Stomach (tissue), 9 donors: ENCODE data around the gene P3H4. TPM values are rescaled to one million over a fixed set of nuclear protein-coding genes. Genes with fewer than 3 reads are reported as not detected.
"Not testable (repeated sequence)": the region's sequence is repeated elsewhere in the genome, so short reads cannot be mapped to it uniquely, and the experiment has no call there.

Source experiments
- DNase-seq, 2 donors: peaks; one replicate each; pipeline versions ENCODE4 v3.0.0 to v3.0.0-alpha.2; 2013 to 2019
- H3K27ac ChIP-seq, 5 donors: fragments of 200-600 bp in 4 of 5; sonication (generic) in 4 of 5; one replicate each; pipeline ENCODE4 v1.5.1; 2013 to 2019; ENCODE audit warnings: mild to moderate bottlenecking in 1 of 5, moderate library complexity in 1 of 5
- H3K27me3 ChIP-seq, 3 donors: fragments of 200-600 bp; sonication (generic); one replicate each; pipeline ENCODE4 v1.5.1; 2017 to 2019; ENCODE audit warnings: mixed run types in 1 of 3
- H3K36me3 ChIP-seq, 4 donors: fragments of 200-600 bp; sonication (generic); 1 replicate in 3 of 4; 2 replicates in 1 of 4; pipeline ENCODE4 v1.5.1; 2016 to 2019
- H3K4me1 ChIP-seq, 4 donors: fragments of 200-600 bp; sonication (generic); one replicate each; pipeline ENCODE4 v1.5.1; 2016 to 2019
- H3K4me3 ChIP-seq, 4 donors: fragments of 200-600 bp; sonication (generic) in 3 of 4; one replicate each; pipeline ENCODE4 v1.5.1; 2016 to 2019; ENCODE audit warnings: mild to moderate bottlenecking in 1 of 4
- H3K9me3 ChIP-seq, 4 donors: fragments of 200-600 bp; sonication (generic); one replicate each; pipeline ENCODE4 v1.5.1; 2016 to 2019
- EP300 ChIP-seq: sonication (generic); formaldehyde crosslinking; IDR thresholded peaks from one replicate; pipeline ENCODE4 v1.6.1; 2017; ENCODE audit warnings: antibody characterized with exemption
- POLR2A ChIP-seq, 4 donors: fragments of 450-650 bp; IDR thresholded peaks; one replicate each; pipeline ENCODE4 v1.6.1; 2016; ENCODE audit warnings: antibody characterized with exemption in 4 of 4, control low read depth in 2 of 4, mild to moderate bottlenecking in 1 of 4, moderate library complexity in 1 of 4
- POLR2AphosphoS5 ChIP-seq, 3 donors: sonication (generic); formaldehyde crosslinking; IDR thresholded peaks; one replicate each; pipeline ENCODE4 v1.6.1; 2016; ENCODE audit warnings: antibody characterized with exemption in 3 of 3
- WGBS, 5 donors: extraction: QIAGEN DNeasy Blood & Tissue Kit in 3 of 5; methylation state at CpG; one replicate each; pipeline versions ENCODE4 v1.1.5 to v1.1.7; 2013 to 2018; 5-methylcytosine and 5-hydroxymethylcytosine counted together
- intact Hi-C: fragments of 100-400 bp; cut with DNase I; formaldehyde crosslinking; loops from one replicate; pipeline ENCODE4 v1.15.1; 2023; ENCODE audit warnings: low total_unique reads
- polyA plus RNA-seq, 3 donors: library from polyadenylated mRNA; stranded (reverse); fragments of 200-250 nt; gene quantifications; one replicate each; pipeline ENCODE4 v1.2.3, GENCODE V29; 2013
- total RNA-seq, 5 donors: library from RNA; depleted of rRNA; stranded (reverse); fragments of >200 nt; gene quantifications; one replicate each; pipeline versions ENCODE4 v1.1.0 to v1.2.3, GENCODE V29; 2014 to 2016
- TF ChIP-seq, protein P1 (sequence below), 7 experiments: fragments of 450-650 bp in 4 of 7; fragments of 200-600 bp in 3 of 7; sonication (generic) in 3 of 7; IDR thresholded peaks; one replicate each; pipeline ENCODE4 v1.5.1; 2016 to 2019; ENCODE audit warnings: antibody characterized with exemption in 7 of 7, control low read depth in 2 of 7, mild to moderate bottlenecking in 1 of 7
- donor health status: healthy with polysubstance abuse.
- donor health status: Bipolar disorder and iron deficiency.
- donor health status: healthy.

The P3H4 gene
- total and polyA plus RNA-seq, 8 donors, result 4.0 to 64.6 (median 7.6) TPM

DNA sequence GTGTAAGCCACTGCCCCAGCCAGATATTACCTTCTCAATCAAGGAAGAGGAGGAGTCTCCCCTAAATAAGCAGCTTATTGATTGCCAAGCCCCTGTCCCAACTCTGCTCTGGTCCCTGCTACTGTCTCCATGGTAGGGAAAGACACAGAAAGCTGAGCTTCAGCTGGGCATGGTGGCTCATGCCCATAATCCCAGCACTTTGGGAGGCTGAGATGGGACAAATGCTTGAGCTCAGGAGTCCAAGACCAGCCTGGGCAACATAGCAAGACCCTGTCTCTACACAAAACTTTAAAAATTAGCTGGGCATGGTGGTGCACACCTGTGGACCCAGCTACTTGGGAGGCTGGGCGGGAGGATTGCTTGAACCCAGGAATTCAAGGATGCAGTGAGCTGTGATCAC, 31.8 kb downstream of the P3H4 start:
- TF ChIP-seq, protein P1, sequence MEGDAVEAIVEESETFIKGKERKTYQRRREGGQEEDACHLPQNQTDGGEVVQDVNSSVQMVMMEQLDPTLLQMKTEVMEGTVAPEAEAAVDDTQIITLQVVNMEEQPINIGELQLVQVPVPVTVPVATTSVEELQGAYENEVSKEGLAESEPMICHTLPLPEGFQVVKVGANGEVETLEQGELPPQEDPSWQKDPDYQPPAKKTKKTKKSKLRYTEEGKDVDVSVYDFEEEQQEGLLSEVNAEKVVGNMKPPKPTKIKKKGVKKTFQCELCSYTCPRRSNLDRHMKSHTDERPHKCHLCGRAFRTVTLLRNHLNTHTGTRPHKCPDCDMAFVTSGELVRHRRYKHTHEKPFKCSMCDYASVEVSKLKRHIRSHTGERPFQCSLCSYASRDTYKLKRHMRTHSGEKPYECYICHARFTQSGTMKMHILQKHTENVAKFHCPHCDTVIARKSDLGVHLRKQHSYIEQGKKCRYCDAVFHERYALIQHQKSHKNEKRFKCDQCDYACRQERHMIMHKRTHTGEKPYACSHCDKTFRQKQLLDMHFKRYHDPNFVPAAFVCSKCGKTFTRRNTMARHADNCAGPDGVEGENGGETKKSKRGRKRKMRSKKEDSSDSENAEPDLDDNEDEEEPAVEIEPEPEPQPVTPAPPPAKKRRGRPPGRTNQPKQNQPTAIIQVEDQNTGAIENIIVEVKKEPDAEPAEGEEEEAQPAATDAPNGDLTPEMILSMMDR (IDR thresholded peaks at IDR 0.05), result no peak
- TF ChIP-seq EP300 (no peak), POLR2A (IDR thresholded peaks at IDR 0.05) (no peak)
- peaks cover 74 to 98% (median 90%) of the 10 kb centered on the region in 4 donors for H3K4me1 ChIP-seq
- 83 to 100% (median 90%) methylated on average over 1 of the region's 1 CpG for WGBS, 5 donors
- no peak overlapping the region for H3K4me3 ChIP-seq
- intact Hi-C loops, result no loop called here
- peaks cover 0 to 11% (median 0%) of the 10 kb centered on the region in 3 donors for H3K27me3 ChIP-seq
- H3K36me3 ChIP-seq, result peaks cover 0 to 8% (median 5%) of the 10 kb centered on the region in 4 donors
- no peaks in the 10 kb centered on the region for H3K9me3 ChIP-seq
- no peak for DNase-seq
- H3K27ac ChIP-seq, result peak overlapping the region in 3 of 5 donors; percentile 86 to 94 (median 88)

DNA sequence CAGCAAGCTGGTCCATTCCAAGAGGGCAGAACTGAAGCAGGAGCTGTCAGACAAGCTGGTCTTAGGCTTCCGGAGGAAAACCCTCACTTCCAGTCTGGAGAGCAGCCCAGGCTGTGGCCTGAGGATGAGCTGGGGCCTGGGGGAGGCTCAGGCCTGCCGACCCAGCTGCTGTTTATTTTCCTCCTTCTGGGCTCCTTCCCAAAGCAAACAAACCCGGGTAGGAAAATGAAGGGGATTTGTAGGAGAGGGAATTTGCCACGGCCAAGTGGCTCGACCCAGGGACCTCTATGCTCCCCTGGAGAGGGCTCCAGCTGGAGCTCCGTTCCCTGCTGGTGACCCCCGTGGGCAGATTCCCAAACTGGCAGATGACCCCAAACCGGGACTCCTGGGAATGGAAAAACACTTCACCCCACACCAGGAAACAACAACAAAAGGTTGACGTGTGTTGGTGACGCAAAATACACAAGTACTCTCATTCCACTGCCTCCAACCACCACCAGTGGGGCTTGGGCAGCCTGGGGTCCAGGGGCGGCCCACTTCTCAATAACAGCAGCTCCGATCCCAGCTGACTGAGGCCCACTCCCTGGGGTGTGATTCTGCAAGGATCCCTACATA, 34.1 kb downstream of the P3H4 start:
- intact Hi-C loops, result no loop called here
- H3K36me3 ChIP-seq, result peaks cover 0 to 8% (median 5%) of the 10 kb centered on the region in 4 donors

GRCh38 chr17:41777157-41777573, 34.6 kb downstream of the P3H4 start:
- no peaks in the 10 kb centered on the region for H3K27me3 ChIP-seq
- H3K4me1 ChIP-seq, result peaks cover 72 to 99% (median 90%) of the 10 kb centered on the region in 4 donors
- 16 to 35% (median 21%) methylated on average over 3 to 4 of the region's 4 CpGs for WGBS, 5 donors
- TF ChIP-seq, protein P1 (IDR thresholded peaks at IDR 0.05), result peak in 3 of 7 experiments; percentile 14 to 39 (median 15)
- TF ChIP-seq POLR2A (IDR thresholded peaks at IDR 0.05), result no peak
- TF ChIP-seq EP300, result no peak
- peak in 1 of 3 donors; percentile 12 for TF ChIP-seq POLR2AphosphoS5 (IDR thresholded peaks at IDR 0.05)
- H3K9me3 ChIP-seq, result no peaks in the 10 kb centered on the region
- DNase-seq, result peak; percentile 37 to 73
- intact Hi-C loops, result no loop called here
- no peak overlapping the region for H3K4me3 ChIP-seq
- H3K36me3 ChIP-seq, result peaks cover 0 to 8% (median 5%) of the 10 kb centered on the region in 4 donors
- peak overlapping the region; percentile 77 to 94 (median 86) for H3K27ac ChIP-seq

More for the DNA sequence above, 34.1 kb downstream of the P3H4 start:
- Histone ChIP-seq H3K9me3 (no peaks in the 10 kb centered on the region), H3K27ac (peak overlapping the region; percentile 77 to 94 (median 86)), H3K27me3 (no peaks in the 10 kb centered on the region), H3K4me3 (peak overlapping the region in 1 of 4 donors; percentile 1), H3K4me1 (peaks cover 72 to 99% (median 90%) of the 10 kb centered on the region in 4 donors)
- DNase-seq, result peak; percentile 78 to 92
- WGBS, 5 donors, result 8 to 19% (median 14%) methylated on average over 11 to 12 of the region's 12 CpGs
- TF ChIP-seq EP300 (no peak), POLR2AphosphoS5 (IDR thresholded peaks at IDR 0.05) (peak in 1 of 3 donors; percentile 53), POLR2A (IDR thresholded peaks at IDR 0.05) (no peak)
- TF ChIP-seq, protein P1 (IDR thresholded peaks at IDR 0.05), result no peak

DNA sequence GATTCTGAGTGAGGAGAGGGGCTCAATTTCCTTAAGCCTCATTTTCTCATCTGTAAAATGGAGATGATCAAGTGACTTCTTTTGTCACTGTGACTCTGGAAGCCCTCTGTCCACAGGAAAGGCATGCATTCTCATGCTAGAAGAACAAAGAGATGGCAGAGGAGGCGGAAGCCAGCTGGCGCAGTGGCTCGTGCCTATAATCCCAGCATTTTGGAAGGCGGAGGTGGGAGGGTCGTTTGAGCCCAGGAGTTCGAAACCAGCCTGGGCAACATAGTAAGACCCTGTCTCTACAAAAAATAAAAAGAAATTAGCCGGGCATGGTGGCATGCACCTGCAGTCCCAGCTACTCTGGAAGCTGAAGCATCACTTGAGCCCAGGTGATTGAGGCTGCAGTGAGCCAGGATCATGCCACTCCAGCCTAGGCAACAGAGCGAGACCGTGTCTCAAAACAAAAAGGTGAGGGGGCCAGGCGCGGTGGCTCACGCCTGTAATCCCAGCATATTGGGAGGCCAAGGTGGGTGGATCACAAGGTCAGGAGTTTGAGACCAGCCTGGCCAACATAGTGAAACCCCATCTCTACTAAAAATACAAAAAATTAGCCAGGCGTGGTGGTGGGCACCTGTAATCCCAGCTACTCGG, 35.4 kb downstream of the P3H4 start:
- DNase-seq, result peak in 1 of 2 donors; percentile 6
- Histone ChIP-seq H3K4me3 (peak overlapping the region in 1 of 4 donors; percentile 6), H3K27ac (peak overlapping the region; percentile 77 to 94 (median 86)), H3K4me1 (peaks cover 72 to 99% (median 90%) of the 10 kb centered on the region in 4 donors), H3K36me3 (peaks cover 3 to 14% (median 8%) of the 10 kb centered on the region in 4 donors)
- intact Hi-C loops, H3K27me3 ChIP-seq, H3K9me3 ChIP-seq: not testable (repeated sequence)
- 73 to 79% (median 76%) methylated on average over 14 of the region's 14 CpGs for WGBS, 5 donors
